Body of pancreas (tissue), 4 donors: ENCODE results near the gene BCOR. TPM values are rescaled to one million over a fixed set of nuclear protein-coding genes. Genes with fewer than 3 reads are reported as not detected.

Experiments used
- ATAC-seq: fragments of 150-250 bp; one replicate; pipeline ENCODE4 v1.9.1; 2016
- DNase-seq, 4 donors: peaks; one replicate each; pipeline ENCODE4 v3.0.0-alpha.2; 2019
- H3K27ac ChIP-seq, 4 donors: fragments of 200-600 bp; sonication (generic); 1 replicate in 3 of 4; 2 replicates in 1 of 4; pipeline versions ENCODE4 v1.5.1 to v1.6.1; 2016 to 2019; ENCODE audit warnings: mild to moderate bottlenecking in 1 of 4, mixed read lengths in 1 of 4, moderate library complexity in 1 of 4
- H3K27me3 ChIP-seq, 2 donors: fragments of 200-600 bp; sonication (generic); one replicate each; pipeline ENCODE4 v1.6.0; 2016; ENCODE audit warnings: mild to moderate bottlenecking in 1 of 2
- H3K36me3 ChIP-seq, 2 donors: fragments of 200-600 bp; sonication (generic); replicated peaks in 1 of 2; 2 replicates each; pipeline ENCODE4 v1.5.1; 2016; ENCODE audit warnings: low read depth in 2 of 2; ENCODE audit not compliant: insufficient read depth in 1 of 2
- H3K4me1 ChIP-seq: fragments of 200-600 bp; sonication (generic); one replicate; pipeline ENCODE4 v1.6.0; 2016
- H3K4me3 ChIP-seq, 2 donors: fragments of 200-600 bp; sonication (generic); 1 replicate in 1 of 2; 2 replicates in 1 of 2; pipeline ENCODE4 v1.5.1; 2016 to 2019
- H3K9me3 ChIP-seq, 3 donors: fragments of 200-600 bp; sonication (generic); 1 replicate in 2 of 3; 2 replicates in 1 of 3; pipeline ENCODE4 v1.5.1; 2016
- POLR2A ChIP-seq, 3 donors: fragments of 450-650 bp; IDR thresholded peaks; one replicate each; pipeline ENCODE4 v1.6.1; 2016; ENCODE audit warnings: antibody characterized with exemption in 3 of 3, mild to moderate bottlenecking in 2 of 3
- WGBS, 2 donors: methylation state at CpG; one replicate each; pipeline ENCODE4 v1.1.5; 2017; 5-methylcytosine and 5-hydroxymethylcytosine counted together
- intact Hi-C: fragments of 100-400 bp; cut with DNase I; formaldehyde crosslinking; loops from one replicate; pipeline ENCODE4 v1.15.1; 2023
- total RNA-seq, 2 donors: library from RNA; depleted of rRNA; stranded (reverse); fragments of >200 nt; gene quantifications; one replicate each; pipeline ENCODE4 v1.1.0, GENCODE V29; 2016
- TF ChIP-seq, protein P1 (sequence below), 7 experiments: fragments of 450-650 bp in 4 of 7; fragments of 200-600 bp in 3 of 7; sonication (generic) in 3 of 7; IDR thresholded peaks; one replicate each; pipeline ENCODE4 v1.5.1; 2016 to 2019; ENCODE audit warnings: antibody characterized with exemption in 7 of 7

Gene BCOR
- total RNA-seq, 2 donors from 2014 or later = 13.2 to 23.6 TPM

DNA sequence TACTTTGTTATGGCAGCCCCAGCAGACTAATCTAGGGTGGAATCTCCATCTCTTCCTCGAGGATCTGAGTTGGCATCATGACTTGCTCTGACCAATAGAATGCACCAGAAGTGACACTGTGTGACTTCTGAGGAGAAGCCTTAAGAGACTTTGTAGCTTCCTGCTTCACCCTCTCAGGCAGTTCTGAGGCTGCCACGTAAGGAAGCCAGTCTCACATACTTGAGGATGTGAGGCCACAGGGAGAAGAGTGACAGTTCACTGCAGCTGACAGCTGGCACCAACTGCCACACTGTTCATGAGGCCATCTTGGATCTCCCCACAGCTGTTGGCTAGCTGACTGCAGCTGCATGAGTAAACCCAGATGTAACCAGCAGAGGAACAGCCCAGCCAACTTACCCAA is 29.3 kb upstream of the BCOR start:
- Histone ChIP-seq H3K27ac (no peak overlapping the region), H3K4me1 (no peaks in the 10 kb centered on the region), H3K36me3 (no peaks in the 10 kb centered on the region), H3K27me3 (no peaks in the 10 kb centered on the region), H3K4me3 (no peak overlapping the region), H3K9me3 (no peaks in the 10 kb centered on the region)
- DNase-seq (no peak), ATAC-seq (no peak)
- TF ChIP-seq POLR2A (IDR thresholded peaks at IDR 0.05) = no peak
- TF ChIP-seq, protein P1, sequence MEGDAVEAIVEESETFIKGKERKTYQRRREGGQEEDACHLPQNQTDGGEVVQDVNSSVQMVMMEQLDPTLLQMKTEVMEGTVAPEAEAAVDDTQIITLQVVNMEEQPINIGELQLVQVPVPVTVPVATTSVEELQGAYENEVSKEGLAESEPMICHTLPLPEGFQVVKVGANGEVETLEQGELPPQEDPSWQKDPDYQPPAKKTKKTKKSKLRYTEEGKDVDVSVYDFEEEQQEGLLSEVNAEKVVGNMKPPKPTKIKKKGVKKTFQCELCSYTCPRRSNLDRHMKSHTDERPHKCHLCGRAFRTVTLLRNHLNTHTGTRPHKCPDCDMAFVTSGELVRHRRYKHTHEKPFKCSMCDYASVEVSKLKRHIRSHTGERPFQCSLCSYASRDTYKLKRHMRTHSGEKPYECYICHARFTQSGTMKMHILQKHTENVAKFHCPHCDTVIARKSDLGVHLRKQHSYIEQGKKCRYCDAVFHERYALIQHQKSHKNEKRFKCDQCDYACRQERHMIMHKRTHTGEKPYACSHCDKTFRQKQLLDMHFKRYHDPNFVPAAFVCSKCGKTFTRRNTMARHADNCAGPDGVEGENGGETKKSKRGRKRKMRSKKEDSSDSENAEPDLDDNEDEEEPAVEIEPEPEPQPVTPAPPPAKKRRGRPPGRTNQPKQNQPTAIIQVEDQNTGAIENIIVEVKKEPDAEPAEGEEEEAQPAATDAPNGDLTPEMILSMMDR (IDR thresholded peaks at IDR 0.05) = no peak
- intact Hi-C loops = no loop called here
- 83% methylated on average over 2 of the region's 2 CpGs; no CpG with 5 or more reads in 1 of the 2 donors for WGBS, 2 donors

DNA sequence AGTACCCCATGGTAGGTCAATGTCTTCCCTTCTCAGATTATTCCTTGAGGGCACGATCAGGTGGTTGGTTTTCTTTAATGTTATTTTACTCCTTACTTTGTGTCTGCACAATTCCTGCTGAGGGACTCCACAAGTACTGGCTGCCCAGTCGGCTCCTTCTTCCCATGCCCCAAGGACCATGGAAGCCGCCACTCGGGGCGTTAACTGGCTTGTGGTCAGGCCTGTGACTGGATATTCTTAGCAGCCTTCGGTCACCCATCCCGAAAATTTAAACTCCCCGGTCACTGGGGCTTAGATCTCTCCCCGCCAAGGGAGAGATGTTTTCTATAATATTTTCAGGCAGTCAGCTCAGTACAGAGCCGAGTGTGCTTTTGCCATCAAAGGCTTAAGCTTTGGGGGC is 24.7 kb upstream of the BCOR start:
- H3K4me3 ChIP-seq = no peak overlapping the region
- 96 to 100% methylated on average over 6 to 9 of the region's 10 CpGs for WGBS, 2 donors
- intact Hi-C loops = no loop called here
- ATAC-seq (no peak), DNase-seq (no peak)
- no peaks in the 10 kb centered on the region for H3K9me3 ChIP-seq
- TF ChIP-seq POLR2A (IDR thresholded peaks at IDR 0.05) = no peak
- TF ChIP-seq, protein P1 (IDR thresholded peaks at IDR 0.05) = no peak
- H3K27me3 ChIP-seq = no peaks in the 10 kb centered on the region
- no peaks in the 10 kb centered on the region for H3K36me3 ChIP-seq
- no peaks in the 10 kb centered on the region for H3K4me1 ChIP-seq
- H3K27ac ChIP-seq = no peak overlapping the region

DNA sequence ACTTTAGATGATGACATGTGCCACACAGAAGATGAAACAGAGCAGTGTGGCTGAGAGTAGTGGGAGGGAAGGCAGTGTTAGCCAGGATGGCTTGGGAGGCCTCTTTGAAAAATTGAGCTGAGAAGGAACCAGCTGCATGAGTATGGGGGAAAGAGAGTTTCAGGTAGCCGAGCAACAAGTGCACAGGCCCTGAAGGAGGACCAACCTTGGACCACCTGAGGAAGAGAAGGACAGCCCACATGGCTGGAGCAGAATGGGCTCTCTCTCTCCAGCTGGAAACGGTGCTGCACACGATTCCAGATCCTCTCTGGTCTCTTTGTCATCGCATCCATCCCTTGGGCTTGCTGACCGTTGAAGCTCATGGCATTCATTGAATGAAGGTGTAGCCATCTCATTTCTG is 23.9 kb upstream of the BCOR start:
- no peak overlapping the region for H3K4me3 ChIP-seq
- H3K36me3 ChIP-seq = no peaks in the 10 kb centered on the region
- H3K27me3 ChIP-seq = no peaks in the 10 kb centered on the region
- H3K27ac ChIP-seq = no peak overlapping the region
- no peaks in the 10 kb centered on the region for H3K9me3 ChIP-seq
- no peaks in the 10 kb centered on the region for H3K4me1 ChIP-seq
- DNase-seq = no peak
- WGBS, 2 donors = 74 to 80% methylated on average over 2 of the region's 5 CpGs
- intact Hi-C loops = no loop called here
- ATAC-seq = no peak
- no peak for TF ChIP-seq POLR2A (IDR thresholded peaks at IDR 0.05)
- TF ChIP-seq, protein P1 (IDR thresholded peaks at IDR 0.05) = no peak

DNA sequence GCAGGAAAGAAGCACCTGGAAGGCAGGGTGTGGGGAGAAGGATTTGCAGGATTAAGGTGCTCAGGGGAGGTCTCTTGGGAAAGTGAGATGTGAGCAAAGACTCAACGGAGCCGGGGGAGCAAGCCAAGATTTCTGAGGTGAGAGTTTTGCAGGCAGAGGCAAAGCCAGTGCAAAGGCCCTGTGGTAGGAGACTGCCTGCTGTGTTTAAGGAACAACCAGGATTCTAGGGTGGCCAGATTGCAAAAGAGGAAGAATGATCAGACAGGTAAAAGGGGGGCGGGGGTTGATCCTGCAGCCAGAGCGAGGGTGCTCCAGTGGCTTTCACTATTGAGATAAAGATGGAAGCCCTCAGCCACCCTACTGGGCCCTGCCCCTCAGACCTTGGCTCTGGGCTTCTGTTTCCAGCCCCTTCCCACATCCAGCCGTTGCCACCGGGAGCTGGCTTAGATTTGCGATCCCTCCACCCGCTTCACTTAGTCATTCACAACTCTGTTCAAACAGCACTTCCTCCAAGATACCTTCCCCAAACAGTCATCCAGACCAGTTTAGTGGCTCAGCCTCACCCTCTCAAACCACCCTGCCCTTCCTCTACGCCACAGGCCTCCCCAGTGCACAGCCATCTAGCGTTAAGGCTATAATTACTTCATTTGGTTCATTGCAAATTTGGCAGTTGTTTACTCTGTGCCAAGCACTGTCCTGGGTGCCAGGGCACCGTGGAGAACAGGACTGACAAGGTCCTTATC is 23.3 kb upstream of the BCOR start:
- Histone ChIP-seq H3K27me3 (no peaks in the 10 kb centered on the region), H3K27ac (no peak overlapping the region), H3K4me1 (no peaks in the 10 kb centered on the region), H3K9me3 (no peaks in the 10 kb centered on the region), H3K4me3 (no peak overlapping the region), H3K36me3 (no peaks in the 10 kb centered on the region)
- intact Hi-C loops = no loop called here
- TF ChIP-seq, protein P1 (IDR thresholded peaks at IDR 0.05) = no peak
- no peak for TF ChIP-seq POLR2A (IDR thresholded peaks at IDR 0.05)
- DNase-seq = no peak
- no peak for ATAC-seq
- WGBS, 2 donors = 66 to 76% methylated on average over 9 of the region's 11 CpGs

DNA sequence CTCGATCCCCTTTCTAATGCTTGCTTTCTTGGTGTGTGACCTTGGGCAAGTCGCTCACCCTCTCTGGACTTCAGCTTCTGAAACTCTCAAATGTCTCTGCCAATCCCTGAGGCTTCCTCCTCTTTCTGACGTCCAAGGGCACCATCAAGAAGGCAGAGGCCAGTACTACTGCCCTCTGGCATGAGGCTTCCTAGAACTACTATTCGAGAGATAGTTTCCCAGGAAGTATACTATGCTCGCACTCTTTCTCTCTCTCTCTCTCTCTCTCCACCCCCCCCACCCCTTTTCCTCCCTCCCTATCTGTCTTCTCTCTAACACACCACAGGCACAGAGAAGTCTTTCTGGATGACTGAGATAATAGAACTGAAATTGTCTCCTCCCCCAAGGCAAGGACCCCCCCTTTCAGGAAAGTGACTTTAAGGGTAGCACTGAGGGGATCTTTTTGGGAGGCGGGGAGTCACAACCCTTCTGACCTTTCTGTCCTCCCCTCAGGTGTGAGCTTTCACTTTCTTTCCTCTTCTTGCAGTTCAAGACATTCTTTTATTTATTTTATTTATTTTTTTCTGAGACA is 20.0 kb upstream of the BCOR start:
- 54 to 61% methylated on average over 4 to 6 of the region's 6 CpGs for WGBS, 2 donors
- Histone ChIP-seq H3K4me3 (no peak overlapping the region), H3K27ac (no peak overlapping the region), H3K27me3 (no peaks in the 10 kb centered on the region), H3K36me3 (no peaks in the 10 kb centered on the region), H3K4me1 (peaks cover 6% of the 10 kb centered on the region), H3K9me3 (no peaks in the 10 kb centered on the region)
- TF ChIP-seq, protein P1 (IDR thresholded peaks at IDR 0.05) = no peak
- TF ChIP-seq POLR2A (IDR thresholded peaks at IDR 0.05) = no peak
- DNase-seq (no peak), ATAC-seq (no peak)
- intact Hi-C loops = no loop called here
